LNCaP clone FGC (cell line): Measurements from ENCODE around the gene POPDC2.

Experiments used
- DNase-seq: peaks from one replicate; pipeline ENCODE4 v3.0.0-alpha.2; 2011; ENCODE audit warnings: low read depth
- H3K4me3 ChIP-seq: 2 replicates; pipeline ENCODE4 v1.5.1; 2011; ENCODE audit warnings: mild to moderate bottlenecking, low read depth, low read length, control low read depth
- TF ChIP-seq, protein P1 (sequence below): IDR thresholded peaks from 2 replicates; pipeline ENCODE4 v1.5.1; 2012; ENCODE audit warnings: mild to moderate bottlenecking; ENCODE audit not compliant: control insufficient read depth, insufficient read depth; ENCODE audit errors: extremely low read depth

Gene POPDC2

DNA sequence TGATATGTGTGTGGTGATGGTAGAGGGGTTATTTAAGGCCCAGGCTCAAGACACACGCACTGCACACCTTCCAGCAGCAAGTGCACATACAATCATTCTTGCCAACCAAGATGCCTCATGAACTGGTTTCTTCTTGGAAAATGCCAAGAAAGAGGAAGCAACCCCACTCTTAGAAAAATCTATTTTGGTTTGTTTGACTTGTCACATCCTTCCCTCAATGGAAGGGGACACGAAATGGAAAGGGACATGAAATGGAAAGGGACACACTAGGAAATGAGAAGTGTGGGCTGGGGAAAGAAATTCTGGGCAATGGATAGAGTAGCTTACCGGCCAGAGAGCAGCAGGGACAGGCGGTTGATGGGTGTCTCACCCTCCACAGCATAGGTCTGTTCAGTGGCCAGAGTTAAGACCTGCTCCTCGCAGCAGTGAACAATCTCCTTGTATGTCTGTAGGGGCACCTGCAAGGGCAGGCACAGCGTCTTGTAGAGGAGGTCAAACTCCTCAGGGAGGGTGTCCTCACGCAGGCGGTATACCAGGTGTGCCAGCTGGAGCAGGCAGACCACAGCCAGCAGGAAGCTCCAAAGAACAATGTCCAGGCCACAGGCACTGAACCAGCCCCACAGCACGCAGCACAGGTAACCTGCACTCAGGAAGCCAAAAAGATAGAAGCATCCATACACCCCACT is 640 bp downstream of the POPDC2 start:
- H3K4me3 ChIP-seq = no peak overlapping the region
- DNase-seq = no peak
- TF ChIP-seq, protein P1, sequence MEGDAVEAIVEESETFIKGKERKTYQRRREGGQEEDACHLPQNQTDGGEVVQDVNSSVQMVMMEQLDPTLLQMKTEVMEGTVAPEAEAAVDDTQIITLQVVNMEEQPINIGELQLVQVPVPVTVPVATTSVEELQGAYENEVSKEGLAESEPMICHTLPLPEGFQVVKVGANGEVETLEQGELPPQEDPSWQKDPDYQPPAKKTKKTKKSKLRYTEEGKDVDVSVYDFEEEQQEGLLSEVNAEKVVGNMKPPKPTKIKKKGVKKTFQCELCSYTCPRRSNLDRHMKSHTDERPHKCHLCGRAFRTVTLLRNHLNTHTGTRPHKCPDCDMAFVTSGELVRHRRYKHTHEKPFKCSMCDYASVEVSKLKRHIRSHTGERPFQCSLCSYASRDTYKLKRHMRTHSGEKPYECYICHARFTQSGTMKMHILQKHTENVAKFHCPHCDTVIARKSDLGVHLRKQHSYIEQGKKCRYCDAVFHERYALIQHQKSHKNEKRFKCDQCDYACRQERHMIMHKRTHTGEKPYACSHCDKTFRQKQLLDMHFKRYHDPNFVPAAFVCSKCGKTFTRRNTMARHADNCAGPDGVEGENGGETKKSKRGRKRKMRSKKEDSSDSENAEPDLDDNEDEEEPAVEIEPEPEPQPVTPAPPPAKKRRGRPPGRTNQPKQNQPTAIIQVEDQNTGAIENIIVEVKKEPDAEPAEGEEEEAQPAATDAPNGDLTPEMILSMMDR = no peak

DNA sequence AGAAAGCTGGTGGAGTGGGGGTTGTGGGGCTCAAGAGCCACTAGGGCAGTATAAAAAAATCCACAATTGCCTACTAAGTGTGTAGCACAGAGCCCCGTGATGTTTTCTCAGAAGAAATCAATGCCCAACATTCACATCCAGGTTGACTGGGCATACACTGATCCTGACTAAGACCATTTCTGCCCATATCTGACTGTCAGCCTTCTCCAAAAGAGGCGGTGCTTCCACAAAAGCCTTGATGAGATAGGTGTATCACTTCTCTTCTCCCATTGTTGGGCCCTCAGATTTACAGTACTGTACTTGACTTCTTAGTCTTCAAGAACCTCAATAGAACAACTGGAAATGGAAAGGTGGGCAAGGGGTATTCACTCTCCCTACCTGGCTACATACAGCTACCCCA is 1.4 kb downstream of the POPDC2 start:
- no peak for DNase-seq
- no peak overlapping the region for H3K4me3 ChIP-seq
- TF ChIP-seq, protein P1 = no peak

DNA sequence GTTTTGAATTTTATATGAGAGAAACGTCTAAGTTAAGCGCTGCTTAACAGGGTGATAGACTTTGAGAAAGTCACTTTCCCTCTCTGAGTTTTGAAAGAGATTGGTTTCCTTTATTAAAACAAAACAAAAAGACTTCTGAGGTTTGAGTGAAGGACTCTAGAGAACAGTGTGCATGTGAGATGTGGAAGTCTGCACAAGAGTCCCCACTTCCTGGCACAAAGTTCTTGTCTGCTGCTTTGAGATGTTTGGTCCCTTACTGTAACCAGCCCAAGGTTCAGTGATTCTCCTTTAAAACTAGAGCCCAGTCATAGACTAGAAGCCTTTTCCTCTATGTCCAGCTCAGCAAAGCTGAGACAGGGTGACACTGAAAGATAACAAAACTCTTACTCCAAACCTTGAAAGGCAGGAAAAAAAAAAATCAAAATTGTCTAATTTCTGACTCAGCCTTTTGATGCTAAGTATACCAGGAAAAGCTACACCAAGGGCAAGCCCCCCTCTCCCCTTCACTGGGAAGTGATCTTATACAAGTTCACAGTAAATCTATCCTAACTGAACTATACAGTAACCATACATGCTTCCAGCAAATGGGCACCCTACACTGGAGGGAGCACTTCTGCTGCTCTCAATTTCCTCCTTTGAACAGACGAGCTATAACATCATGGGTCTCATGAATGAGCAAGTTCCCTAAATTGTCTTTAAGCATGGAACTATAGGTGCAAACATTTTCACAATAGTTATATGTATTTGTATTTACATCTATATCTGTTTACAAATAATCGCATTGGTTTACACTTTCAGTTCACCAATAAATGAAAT is 2.3 kb downstream of the POPDC2 start:
- no peak for DNase-seq
- TF ChIP-seq, protein P1 = no peak
- no peak overlapping the region for H3K4me3 ChIP-seq

DNA sequence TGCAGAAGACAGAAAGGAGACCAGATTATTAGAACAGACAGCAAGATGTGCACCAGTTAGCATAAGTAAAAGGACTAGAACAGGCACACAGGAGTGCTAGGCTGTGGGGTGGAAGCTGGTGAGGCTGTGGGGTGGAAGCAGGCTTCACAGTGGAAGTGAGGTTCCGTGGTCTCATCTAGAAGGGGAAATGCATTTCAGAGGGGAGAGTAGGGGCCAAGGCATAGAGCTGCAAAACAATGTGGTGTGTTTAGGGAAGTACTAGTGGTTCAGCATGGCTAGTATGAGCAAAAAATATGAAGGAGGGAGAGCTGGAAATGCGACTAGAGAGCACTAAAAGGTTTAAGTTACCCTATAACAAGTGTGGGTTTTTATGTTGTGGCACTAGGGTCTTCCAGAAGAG is 6.5 kb downstream of the POPDC2 start:
- no peak overlapping the region for H3K4me3 ChIP-seq
- TF ChIP-seq, protein P1 = no peak
- DNase-seq = no peak

DNA sequence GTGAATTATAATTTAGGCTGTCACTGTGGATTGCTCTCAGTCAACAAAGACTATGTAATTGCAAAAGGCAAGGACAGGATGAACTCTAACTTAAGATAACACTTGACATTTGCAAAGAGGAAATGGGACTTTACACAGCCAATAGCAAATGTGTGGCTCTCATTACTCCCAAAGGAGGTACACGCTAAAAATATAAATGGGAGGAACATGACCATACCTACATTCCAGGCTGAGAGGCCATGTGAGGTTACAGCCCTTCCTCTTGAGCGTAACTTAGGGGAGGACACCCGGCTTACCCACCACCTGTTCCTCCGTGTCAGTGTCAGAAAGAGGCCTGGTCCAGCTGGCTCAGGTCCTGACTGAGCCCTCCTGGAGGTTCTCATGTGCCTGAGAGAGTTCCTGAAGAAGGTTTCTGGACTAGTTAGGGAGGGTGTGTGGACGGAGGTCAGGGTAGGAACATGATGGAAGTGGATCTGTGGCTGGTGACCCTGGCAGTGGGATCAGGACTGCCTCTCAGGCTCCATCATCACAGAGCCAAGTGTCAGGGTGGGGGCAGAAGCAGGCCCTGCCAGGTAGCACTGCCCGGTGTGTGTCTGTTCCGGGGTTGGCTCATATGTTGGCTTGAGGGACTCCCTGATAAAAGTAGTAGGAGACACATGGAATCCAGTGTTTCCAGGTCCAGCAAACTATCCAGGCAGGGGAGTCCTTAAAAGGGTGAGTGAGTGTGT is 7.9 kb downstream of the POPDC2 start:
- no peak for DNase-seq
- TF ChIP-seq, protein P1 = no peak

DNA sequence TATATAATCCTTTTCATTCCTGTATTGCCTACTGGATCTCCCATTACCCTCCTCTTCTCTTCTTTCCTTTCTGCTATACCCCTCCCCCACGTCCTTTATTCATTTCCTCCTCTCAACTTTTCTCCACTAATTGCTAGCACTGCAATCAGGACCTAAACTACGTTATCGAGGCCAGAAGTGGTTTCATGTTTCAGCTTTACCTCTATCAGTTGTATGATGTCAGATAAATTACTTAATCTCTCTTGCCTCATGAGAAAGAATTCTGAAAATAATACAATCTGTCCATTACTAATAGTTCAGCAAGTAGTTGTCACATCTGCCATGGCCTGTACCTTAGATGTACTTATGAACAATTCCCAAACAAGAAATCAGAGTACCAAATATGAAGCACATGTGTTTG is 10.6 kb downstream of the POPDC2 start:
- TF ChIP-seq, protein P1 = no peak
- no peak overlapping the region for H3K4me3 ChIP-seq
- DNase-seq = no peak

More for the DNA sequence above, 7.9 kb downstream of the POPDC2 start:
- H3K4me3 ChIP-seq = no peak overlapping the region
